DND-41 (cell line): ENCODE data around the gene CEMIP2.

Source experiments
- EZH2 ChIP-seq: IDR thresholded peaks from 3 replicates; pipeline ENCODE4 v1.6.1; 2012; ENCODE audit warnings: borderline replicate concordance, low read depth, mild to moderate bottlenecking, moderate library complexity, low read length, inconsistent platforms; ENCODE audit not compliant: severe bottlenecking
- TF ChIP-seq, protein P1 (sequence below): IDR thresholded peaks from 2 replicates; pipeline ENCODE4 v1.5.1; 2012; ENCODE audit warnings: borderline replicate concordance, low read length, moderate library complexity, mild to moderate bottlenecking; ENCODE audit not compliant: poor library complexity, severe bottlenecking; ENCODE audit errors: extremely low read depth

DNA sequence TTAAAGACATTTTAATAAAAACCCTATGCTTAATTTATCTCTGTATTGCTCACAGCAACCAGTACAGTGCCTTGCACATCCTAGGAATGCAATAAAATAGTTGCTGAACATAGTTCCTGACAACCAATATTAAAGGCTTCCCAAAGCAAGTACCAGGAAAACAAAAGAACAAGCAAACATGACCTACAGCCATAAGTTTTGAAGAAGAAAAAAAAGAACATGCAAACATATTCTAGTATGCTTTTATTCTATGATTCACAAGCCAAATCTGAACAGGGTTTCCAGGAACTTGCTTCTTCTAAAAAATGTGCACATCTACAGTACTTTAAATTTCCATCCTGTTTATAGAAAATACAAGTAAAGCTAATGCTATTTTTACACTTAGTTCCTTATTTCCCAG lies 4.5 kb downstream of the CEMIP2 start:
- TF ChIP-seq, protein P1, sequence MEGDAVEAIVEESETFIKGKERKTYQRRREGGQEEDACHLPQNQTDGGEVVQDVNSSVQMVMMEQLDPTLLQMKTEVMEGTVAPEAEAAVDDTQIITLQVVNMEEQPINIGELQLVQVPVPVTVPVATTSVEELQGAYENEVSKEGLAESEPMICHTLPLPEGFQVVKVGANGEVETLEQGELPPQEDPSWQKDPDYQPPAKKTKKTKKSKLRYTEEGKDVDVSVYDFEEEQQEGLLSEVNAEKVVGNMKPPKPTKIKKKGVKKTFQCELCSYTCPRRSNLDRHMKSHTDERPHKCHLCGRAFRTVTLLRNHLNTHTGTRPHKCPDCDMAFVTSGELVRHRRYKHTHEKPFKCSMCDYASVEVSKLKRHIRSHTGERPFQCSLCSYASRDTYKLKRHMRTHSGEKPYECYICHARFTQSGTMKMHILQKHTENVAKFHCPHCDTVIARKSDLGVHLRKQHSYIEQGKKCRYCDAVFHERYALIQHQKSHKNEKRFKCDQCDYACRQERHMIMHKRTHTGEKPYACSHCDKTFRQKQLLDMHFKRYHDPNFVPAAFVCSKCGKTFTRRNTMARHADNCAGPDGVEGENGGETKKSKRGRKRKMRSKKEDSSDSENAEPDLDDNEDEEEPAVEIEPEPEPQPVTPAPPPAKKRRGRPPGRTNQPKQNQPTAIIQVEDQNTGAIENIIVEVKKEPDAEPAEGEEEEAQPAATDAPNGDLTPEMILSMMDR: no peak
- TF ChIP-seq EZH2: no peak
